Measurements from ENCODE around the gene FCAR.
"Not testable (repeated sequence)": the region's sequence is repeated elsewhere in the genome, so short reads cannot be mapped to it uniquely, and the experiment has no call there.

Gene FCAR

DNA sequence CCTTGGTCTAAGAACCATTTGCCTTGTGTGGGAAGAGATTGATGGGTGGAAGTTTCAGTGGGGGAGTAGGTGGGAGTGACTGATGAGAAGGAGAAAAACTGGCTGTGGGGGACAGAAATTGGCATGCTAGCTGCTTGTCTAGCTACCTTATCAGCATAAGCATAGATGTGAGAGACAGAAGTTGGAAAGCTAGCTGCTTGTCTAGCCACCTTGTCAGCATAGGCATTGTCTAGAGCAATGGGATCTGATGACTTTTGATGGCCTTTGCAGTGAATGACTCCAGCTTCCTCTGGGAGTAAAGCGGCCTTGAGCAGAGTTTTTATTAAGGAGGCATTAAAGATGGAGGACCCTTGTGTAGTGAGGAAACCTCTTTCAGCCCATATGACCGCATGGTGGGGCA, 22.0 kb downstream of the FCAR start:
- DNase-seq: no peak

DNA sequence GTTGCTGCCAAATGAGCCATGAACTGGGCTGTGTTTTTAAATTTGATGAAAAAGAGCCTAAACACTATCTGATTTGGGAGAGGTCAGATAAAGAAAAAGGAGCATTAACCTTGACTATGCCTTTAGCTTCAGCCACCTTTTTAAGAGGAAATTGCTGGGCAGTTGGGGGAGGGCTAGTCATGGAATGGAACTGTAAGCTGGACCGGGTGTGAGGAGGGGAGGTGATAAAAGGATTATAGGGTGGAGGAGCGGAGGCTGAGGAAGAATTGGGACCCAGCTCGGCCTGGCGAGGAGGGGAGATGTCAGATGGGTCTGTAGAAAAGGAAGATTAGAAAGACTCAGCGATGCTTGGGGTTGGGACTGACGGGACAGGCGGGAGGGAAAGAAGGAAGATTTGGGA, 24.6 kb downstream of the FCAR start:
- DNase-seq: not testable (repeated sequence)

DNA sequence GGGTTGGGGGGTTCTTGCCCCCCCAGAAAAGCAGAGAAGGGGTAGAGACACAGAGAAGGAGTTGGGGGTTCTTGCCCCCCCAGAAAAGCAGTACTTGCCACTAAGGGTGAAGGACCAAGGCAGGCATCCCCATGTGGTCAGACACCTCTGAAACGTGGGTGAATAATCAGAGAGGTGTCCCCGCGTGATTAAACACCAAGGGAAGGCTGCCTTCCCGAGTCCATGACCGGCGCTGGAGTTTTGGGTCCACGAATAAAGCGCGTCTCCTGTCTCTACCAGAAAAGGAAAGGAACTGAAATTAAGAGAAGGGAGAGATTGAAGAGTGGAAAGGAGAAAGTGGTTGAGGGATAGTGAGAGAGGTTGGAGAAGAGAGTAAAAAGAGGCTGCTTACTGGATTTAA, 25.6 kb downstream of the FCAR start:
- not testable (repeated sequence) for DNase-seq

DNA sequence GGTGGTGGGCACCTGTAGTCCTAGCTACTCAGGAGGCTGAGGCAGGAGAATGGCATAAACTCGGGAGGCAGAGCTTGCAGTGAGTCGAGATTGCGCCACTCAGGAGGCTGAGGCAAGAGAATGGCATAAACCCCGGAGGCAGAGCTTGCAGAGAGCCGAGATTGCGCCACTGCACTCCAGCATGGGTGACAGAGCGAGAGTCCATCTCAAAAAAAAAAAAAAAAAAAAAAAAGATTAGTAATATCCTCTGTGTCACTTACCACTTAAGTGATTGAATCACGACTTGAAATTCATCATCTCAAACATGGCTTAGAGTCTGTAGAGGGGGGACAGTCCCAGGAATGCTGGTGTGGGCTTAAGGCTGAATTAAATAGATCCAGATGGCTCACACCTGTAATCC, 27.1 kb downstream of the FCAR start:
- not testable (repeated sequence) for DNase-seq

DNA sequence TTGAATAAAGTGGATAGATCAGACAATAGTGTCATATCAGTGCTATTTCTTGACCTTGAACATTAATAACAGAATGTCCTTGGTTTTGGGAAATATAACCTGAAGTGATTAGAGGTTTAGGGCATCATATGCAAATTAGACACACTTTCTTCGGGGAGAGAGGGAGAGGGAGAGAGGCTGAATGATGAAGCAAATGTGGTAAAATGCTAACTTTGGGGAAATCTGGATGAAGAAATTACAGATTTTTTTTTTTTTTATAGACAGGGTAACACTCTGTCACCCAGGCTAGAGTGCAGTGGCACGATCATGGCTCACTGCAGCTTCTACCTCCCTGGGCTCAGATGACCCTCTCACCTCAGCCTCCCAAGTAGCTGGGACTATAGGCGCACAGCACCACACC, 28.0 kb downstream of the FCAR start:
- no peak for DNase-seq

DNA sequence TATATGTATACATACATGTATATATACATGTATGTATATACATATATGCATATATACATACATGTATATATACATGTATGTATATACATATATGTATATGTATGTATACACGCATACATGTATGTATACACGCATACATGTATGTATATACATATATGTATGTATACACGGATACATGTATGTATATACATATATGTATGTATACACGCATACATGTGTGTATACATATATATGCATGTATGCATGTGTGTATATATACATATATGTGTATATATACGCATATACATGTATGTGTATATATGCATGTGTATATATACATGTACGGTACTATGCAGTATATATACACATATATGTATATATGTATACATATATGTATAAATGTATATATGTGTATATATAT, 29.3 kb downstream of the FCAR start:
- no peak for DNase-seq

DNA sequence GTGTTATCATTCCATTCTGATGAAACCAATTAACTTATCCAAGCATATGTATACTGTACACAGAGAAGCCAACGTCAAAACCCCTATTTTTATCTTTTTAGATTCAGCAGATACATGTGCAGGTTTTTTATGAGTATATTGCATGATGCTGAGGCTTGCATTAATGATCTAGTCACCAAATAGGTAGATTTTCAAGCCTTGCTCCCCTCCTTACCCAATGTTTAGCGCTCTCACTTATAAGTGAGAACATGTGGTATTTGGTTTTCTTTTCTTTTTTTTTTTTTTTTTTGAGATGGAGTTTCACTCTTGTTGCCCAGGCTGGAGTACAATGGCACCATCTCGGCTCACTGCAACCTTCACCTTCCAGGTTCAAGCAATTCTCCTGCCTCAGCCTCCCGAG, 30.2 kb downstream of the FCAR start:
- DNase-seq: not testable (repeated sequence)

DNA sequence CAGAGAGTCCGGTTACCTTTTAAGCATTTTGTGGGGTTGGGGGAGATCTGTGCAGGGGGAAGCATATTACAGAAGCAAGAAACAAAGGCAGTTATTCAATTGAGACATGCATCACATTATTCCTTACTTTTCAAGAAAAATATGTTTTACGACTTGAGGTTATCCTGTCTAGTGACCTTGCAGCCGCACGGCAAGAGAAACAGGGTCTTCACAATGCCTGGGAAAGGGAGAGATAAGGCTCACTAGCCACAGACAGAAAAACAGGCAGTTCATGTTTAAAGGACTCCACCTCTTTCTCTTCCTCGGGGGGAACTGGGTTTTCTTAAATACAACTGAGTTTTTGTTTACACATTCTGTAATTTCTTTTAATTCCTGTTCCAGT, 31.4 kb downstream of the FCAR start:
- no peak for DNase-seq

DNA sequence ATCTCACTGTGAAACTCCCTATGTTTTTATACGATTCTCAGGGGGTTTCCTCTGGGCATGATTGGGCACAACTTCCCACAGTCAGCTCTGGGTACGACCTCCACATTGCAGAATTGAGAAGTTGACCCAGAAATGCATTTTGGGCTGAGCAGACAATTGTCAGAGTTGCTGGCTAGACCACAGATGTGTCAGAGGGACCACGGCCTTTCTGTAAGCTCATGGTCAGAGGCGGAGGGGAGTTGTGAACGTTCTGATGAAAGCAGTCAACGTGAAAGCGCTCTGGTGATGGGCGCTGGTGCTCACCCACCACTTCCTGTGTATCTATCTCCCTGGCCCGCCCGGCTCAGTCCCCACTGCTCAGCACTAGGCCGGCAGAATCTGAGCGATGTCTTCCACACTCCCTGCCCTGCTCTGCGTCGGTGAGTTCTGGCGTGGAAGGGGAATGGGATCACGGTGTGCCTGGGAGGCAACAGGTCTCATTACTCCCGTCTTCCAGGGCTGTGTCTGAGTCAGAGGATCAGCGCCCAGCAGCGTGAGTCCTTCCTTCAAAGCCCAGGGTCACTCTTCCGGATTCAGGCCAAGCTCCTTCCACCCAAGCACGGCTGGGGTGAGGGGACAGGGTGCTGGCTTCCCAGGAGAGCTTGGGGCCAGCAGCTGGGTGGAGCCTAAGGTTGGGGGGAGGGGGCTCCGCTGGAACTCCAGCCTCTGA, 31.9 kb downstream of the FCAR start, which contains the start of gene NCR1:
TSS of gene NCR1 (plus strand) at position 346 of the 709 bp plus-strand sequence. CDS start at position 386, 40 bp downstream.
- DNase-seq: no peak

DNA sequence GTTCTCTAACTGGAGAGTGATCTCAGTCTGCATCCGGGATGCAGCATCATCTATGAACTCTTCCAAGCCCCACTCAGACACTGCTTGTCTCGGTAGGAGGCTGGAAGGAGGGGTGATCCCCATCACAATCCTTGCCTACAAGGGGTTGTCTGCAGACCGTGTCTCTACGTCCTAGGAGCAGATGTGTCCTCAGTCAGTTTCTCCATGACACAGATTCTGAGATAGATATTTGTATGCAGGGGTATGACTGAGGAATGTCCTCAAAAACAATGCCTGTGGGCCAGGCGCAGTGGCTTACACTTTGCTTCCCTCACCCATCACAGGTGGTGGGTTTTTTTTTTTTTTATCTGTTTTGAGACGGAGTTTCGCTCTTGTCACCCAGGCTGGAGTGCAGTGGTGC, 32.8 kb downstream of the FCAR start:
- DNase-seq: no peak

DNA sequence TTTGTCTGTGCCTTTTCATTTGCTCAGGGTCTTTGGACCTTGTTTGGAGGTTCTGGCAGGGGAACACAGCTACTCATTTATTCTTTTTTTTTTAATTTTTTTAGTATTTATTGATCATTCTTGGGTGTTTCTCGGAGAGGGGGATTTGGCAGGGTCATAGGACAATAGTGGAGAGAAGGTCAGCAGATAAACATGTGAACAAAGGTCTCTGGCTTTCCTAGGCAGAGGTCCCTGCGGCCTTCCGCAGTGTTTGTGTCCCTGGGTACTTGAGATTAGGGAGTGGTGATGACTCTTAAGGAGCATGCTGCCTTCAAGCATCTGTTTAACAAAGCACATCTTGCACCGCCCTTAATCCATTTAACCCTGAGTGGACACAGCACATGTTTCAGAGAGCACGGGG, 33.9 kb downstream of the FCAR start:
- DNase-seq: not testable (repeated sequence)

DNA sequence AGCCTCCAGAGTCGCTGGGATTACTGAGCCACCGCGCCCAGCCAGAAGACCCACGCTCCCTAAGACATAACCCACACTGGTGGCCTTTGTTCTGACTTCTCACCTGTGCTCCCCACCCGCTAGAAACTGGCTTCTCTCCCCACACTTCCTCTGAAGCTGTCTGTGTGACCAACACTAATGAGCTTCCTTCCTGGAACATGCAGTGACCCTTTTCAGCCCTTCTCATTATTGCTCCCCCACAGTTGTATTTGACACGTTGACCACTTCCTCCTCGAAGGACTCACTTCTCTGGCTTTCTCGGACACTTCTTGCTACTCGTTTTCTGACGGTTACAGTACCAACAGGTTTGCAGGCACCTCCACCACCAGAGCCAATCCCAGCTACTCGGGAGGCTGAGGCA, 42.8 kb downstream of the FCAR start:
- DNase-seq: no peak

DNA sequence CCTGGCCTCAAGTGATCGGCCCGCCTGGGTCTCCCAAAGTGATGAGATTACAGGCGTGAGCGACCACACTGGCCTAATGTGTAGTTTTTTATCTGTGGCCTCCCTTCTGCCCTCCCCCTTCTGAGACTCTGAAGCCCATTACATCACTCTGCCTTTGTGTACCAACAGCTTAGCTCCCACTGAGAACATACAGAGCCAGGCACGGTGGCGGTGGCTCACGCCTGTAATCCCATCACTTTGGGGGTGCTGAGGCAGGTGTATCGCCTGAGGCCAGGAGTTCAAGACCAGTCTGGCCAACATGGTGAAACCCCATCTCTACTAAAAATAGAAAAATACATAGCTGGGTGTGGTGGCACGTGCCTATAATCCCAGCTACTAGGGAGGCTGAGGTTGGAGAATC, 44.5 kb downstream of the FCAR start:
- no peak for DNase-seq

DNA sequence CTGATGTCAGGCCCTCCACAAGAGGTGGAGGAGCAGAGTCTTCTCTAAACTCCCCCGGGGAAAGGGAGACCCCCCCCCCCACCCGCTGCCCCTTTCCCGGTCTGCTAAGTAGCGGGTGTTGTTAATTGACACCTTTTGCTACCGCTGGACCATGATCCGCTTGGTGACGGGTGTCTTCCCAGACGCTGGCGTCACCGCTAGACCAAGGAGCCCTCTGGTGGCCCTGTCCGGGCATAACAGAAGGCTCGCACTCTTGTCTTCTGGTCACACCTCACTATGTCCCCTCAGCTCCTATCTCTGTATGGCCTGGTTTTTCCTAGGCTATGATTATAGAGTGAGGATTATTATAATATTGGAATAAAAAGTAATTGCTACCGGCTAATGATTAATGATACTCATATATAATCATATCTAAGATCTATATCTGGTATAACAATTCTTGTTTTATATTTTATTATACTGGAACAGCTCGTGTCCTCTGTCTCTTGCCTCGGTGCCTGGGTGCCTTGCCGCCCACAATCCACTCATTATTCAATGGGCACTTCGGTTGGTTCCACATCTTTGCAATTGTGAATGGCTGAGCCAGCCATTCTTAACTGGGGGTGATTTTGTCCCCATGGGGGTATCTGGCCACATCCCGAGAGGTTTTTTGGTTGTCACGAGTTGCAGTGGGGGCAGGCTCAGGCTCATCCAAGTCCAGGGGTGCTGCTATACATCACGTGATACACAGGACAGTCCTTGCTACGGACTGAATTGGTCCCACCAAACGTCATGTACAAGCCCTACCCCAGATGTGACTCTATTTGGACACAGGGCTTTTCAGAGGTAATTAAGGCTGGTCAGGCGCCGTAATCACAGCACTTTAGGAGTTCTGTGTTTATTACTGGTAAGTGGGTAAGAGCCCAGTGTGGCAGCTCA, 45.9 kb downstream of the FCAR start:
- DNase-seq: not testable (repeated sequence)

DNA sequence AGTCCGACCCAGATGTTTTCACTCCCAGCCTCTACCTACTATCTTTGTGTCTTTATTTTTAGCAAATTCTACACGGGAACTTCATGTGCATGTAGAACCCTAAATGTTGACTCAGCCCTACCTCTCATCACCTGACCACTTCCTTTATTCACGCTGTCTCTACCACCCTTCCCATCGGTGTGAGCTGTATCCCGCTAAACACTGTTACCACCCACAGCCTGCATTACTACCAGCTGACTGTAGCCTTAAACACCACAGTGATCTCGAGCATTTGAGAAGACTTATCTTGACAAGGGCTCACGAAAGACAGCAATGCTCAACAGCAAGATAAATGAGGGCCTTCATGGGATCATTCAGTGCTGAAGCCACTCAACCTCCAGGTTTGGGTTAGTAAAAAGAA, 47.0 kb downstream of the FCAR start:
- no peak for DNase-seq

DNA sequence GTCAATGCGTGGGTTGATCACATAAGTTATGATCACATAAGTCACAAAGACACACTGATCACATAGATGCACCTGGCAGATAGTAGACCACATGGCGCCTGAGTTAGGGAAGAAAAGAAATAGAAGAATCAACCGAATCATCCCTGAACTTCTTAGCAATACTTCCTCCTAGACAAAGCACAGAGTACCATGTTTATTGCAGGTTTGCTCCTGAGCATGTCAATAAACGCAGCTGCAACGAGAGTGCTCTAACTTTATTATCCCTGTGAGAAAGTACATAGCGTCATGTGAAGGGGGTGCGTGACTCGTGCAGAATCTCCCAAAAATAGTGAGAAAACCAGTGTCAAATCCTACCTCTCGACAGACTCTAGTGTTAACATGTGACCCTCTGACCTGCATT, 49.2 kb downstream of the FCAR start:
- no peak for DNase-seq

DNA sequence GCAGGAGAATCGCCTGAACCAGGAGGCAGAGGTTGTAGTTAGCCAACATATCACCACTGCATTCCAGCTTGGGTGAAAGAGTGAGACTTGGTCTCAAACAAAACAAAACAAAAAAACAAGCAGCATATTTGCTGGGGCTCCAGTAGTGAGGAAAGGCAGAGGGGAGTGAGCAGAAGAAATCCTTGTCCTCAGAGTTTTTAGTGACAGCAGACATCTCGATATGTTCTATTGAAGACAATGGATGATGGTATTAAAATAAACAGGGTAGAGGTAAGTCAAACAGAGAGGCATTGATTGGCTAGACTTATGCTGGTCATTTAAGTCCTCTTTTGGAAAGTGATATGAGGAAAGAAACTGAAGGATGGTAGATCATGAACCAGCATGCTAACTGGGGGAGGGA, 54.3 kb downstream of the FCAR start:
- no peak for DNase-seq

DNA sequence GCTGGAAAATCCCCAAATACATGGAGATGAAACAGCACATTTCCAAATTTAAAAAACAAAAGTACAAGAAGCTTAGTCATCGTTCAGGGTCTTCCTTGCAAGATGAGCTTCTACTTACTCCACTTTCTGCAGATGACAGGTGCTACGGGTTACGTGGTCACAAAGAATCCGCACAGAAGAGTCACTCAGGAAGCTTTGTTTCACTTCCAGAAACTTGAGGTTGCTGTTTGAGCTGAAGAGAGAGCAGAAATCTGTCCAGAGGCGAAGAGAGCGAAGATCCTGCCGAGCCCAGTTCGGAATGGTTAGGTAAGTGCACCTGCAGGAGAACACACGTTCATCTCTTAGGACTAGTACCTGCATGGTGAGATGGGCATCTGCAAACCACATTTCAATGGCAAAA, 63.9 kb downstream of the FCAR start:
- no peak for DNase-seq

DNA sequence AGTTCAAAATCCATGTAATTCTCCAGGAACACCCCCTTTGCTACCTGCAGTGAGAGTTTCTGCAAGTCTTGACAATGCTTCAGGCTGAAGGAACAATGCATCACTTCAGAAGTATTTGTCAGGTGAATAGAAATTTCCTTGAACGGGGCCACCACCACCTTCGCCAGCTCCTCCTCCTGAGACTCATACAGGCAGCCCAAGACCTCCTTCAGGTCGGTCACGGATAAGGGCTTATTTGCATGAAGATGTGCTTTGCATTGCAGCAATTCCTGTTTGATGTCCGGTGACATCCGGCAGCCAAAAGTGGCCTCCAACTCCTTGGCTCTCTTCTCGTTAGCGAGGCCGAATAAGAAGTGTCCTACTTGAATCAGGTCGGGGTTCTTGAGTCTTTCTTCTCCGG, 64.9 kb downstream of the FCAR start:
- DNase-seq: no peak

DNA sequence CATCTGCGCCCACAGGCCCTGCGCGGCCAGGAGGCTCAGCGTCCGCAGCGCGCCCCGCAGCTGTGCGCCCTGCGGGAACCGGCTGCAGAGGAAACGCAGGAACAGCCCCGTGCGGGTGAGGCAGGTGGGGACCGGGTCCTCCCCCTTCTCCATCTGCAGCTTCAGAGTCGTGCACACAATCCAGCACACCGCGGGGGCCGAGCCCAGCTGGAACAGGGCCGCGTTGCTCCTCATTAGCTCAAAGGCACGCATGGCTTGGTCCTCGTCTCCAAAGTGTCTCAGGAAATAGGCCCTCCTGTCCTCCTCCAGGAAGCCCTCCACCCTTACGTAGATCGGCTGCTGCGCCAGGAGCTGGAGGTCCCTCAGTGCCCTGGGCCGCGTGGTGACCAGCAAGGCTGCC, 65.5 kb downstream of the FCAR start:
- DNase-seq: not testable (repeated sequence)
